ENCODE data around the gene PALLD.

Gene PALLD

DNA sequence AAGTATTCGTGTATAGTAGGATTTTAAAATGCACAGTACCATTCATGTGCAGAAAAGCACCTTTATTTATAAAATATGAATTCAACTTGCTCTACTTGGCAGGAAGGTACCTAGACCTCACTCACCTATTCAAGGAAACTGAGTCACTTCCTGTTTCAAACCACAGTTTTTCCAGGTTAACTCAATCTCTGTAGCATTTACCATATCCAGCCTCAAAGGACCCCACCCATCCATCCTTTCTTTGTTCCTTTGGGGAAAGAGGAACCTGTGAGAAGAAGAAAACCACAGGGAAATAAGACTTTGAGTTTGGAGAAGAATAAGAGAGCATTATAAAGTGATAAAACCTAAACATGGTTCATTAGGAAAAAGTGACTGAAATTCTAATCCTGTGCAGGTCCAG lies 262.5 kb downstream of the PALLD start:
- no peaks in the 10 kb centered on the region for H3K4me1 ChIP-seq
- no peaks in the 10 kb centered on the region for H3K9me3 ChIP-seq
- H3K27me3 ChIP-seq, result no peaks in the 10 kb centered on the region
- H3K36me3 ChIP-seq, result no peaks in the 10 kb centered on the region
- TF ChIP-seq, protein P1, sequence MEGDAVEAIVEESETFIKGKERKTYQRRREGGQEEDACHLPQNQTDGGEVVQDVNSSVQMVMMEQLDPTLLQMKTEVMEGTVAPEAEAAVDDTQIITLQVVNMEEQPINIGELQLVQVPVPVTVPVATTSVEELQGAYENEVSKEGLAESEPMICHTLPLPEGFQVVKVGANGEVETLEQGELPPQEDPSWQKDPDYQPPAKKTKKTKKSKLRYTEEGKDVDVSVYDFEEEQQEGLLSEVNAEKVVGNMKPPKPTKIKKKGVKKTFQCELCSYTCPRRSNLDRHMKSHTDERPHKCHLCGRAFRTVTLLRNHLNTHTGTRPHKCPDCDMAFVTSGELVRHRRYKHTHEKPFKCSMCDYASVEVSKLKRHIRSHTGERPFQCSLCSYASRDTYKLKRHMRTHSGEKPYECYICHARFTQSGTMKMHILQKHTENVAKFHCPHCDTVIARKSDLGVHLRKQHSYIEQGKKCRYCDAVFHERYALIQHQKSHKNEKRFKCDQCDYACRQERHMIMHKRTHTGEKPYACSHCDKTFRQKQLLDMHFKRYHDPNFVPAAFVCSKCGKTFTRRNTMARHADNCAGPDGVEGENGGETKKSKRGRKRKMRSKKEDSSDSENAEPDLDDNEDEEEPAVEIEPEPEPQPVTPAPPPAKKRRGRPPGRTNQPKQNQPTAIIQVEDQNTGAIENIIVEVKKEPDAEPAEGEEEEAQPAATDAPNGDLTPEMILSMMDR (IDR thresholded peaks at IDR 0.05; ENCODE audit: low read depth, low read length), result no peak
- no peak overlapping the region for H3K4me3 ChIP-seq (ENCODE audit: low read depth, low read length)
- DNase-seq, result no peak

DNA sequence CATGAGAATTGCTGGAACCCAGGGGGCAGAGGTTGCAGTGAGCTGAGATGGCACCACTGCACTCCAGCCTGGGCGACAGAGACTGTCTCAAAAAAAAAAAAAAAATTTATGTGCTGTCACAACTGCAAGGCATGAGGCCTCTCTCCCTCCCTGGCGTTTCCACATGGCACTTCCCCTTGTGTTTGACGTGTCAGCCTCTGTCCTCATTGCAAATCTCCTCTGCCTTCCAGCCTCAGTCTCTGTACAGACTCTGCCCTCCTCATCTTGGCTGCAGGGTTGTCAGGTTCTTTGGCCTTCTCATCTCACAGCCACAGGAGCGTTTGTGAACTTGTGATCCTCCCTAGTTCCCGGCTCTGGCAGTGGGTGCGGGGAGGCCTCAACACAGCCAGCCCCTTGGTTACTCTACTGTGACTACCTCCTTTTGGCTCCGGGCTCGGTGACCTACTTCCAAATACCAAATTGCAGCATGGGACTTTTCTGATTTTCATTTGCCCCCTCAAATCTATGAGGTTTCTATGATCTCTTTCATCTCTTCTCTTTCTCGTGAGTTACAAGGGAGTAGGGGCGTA lies 263.2 kb downstream of the PALLD start:
- TF ChIP-seq, protein P1 (IDR thresholded peaks at IDR 0.05; ENCODE audit: low read depth, low read length), result no peak
- Histone ChIP-seq H3K36me3 (no peaks in the 10 kb centered on the region), H3K4me3 (ENCODE audit: low read depth, low read length) (no peak overlapping the region), H3K4me1 (no peaks in the 10 kb centered on the region), H3K27me3 (no peaks in the 10 kb centered on the region), H3K9me3 (no peaks in the 10 kb centered on the region)
- no peak for DNase-seq

DNA sequence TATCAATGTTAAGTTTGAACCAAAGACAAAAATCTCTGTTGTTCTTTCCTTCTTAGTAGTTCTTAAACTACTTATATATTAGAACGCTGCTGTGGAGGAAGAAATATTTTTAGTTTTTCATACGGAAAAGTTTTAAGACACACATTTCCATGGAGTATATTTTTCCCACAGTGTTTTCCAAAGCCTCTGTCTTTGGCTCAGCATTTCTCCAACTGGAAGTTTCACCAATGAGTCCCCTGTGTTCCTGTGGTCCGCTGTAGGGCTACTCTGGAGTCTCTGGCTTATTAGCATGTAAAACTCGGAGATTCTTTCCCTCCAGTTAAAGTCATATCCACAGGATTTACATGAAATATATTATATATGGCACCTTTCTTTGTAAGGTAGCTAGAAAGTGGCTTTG lies 264.2 kb downstream of the PALLD start:
- Histone ChIP-seq H3K27me3 (no peaks in the 10 kb centered on the region), H3K4me3 (ENCODE audit: low read depth, low read length) (no peak overlapping the region), H3K9me3 (no peaks in the 10 kb centered on the region), H3K36me3 (no peaks in the 10 kb centered on the region), H3K4me1 (no peaks in the 10 kb centered on the region)
- TF ChIP-seq, protein P1 (IDR thresholded peaks at IDR 0.05; ENCODE audit: low read depth, low read length), result no peak
- no peak for DNase-seq

DNA sequence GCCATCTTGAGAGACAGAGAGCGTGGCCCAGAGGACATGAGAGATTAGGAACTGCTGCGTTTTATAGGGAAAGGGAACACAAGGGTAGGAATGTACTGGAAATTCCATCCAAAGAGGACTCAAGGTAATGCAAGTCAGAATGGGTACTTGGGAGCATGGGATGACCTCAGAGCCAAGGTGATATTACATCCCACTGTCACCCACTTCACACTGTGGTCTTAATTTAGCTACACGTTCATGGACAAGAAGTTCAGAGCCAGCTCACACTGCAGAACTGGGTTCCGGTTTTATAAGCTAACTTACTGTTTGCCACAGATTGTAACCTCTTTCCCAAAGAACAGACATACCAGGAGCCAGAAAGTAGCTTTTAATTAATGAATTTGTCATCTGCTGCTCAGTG lies 268.5 kb downstream of the PALLD start:
- Histone ChIP-seq H3K4me3 (ENCODE audit: low read depth, low read length) (no peak overlapping the region), H3K4me1 (no peaks in the 10 kb centered on the region), H3K27me3 (no peaks in the 10 kb centered on the region), H3K9me3 (no peaks in the 10 kb centered on the region), H3K36me3 (no peaks in the 10 kb centered on the region)
- TF ChIP-seq, protein P1 (IDR thresholded peaks at IDR 0.05; ENCODE audit: low read depth, low read length), result no peak
- no peak for DNase-seq

DNA sequence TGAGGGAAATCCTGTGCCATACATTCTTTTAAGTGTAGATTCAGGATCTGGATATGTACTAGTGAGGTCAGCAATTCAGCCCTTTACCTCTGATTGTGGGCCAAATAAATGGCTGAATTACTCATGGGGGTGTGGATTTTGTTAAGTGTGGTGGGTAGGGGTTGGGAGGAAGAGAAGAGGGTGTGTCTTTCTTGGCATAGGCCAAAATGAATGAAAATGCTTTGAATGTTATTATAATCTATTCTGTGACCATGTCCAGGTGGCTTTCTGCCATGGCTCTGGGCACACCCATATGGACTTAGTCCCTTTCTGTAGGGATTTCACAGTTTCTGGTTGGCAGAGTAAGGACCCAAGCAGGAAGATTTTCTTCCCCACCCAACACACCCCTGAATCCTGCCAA lies 268.9 kb downstream of the PALLD start:
- no peaks in the 10 kb centered on the region for H3K36me3 ChIP-seq
- H3K27me3 ChIP-seq, result no peaks in the 10 kb centered on the region
- H3K9me3 ChIP-seq, result no peaks in the 10 kb centered on the region
- no peak for DNase-seq
- H3K4me3 ChIP-seq (ENCODE audit: low read depth, low read length), result no peak overlapping the region
- TF ChIP-seq, protein P1 (IDR thresholded peaks at IDR 0.05; ENCODE audit: low read depth, low read length), result no peak
- no peaks in the 10 kb centered on the region for H3K4me1 ChIP-seq

DNA sequence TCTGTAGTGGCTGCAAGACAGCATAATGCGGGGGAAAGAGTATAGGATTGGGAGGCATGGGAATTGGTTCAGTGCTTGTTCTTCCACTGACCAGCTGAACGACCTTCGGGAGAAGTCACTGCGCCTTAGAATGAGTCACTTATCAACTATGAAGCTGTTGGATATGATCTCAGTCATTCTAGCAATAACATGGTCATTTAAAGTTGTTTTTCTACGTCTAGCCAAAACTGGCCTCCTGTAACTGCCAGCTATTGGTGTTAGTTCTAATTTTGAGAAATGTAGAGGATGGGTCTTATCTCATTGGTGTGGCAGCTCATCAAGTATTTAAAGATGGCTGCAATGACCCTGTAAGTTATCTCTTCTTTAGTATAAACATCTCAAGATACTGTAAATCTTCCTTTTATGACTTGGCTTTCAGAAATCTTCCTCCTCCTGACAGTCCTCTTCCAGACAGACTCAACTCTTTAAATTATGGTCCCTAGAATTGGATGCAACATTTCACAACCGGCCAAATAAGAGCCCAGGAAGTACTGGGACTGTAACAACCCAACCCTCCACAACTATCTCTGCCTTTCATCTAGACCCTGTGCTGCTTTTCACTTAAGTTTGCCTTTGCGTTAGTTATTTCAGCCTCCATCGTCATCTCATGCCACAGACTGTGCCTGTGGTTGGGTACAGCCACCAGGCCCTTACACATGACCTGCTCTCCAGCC lies 269.9 kb downstream of the PALLD start:
- Histone ChIP-seq H3K36me3 (no peaks in the 10 kb centered on the region), H3K27me3 (no peaks in the 10 kb centered on the region), H3K4me1 (no peaks in the 10 kb centered on the region), H3K4me3 (ENCODE audit: low read depth, low read length) (no peak overlapping the region), H3K9me3 (no peaks in the 10 kb centered on the region)
- TF ChIP-seq, protein P1 (IDR thresholded peaks at IDR 0.05; ENCODE audit: low read depth, low read length), result no peak
- no peak for DNase-seq
